22Rv1 (cell line): ENCODE results near the gene CD48.
"Not testable (repeated sequence)": the region's sequence is repeated elsewhere in the genome, so short reads cannot be mapped to it uniquely, and the experiment has no call there.

ENCODE experiments used
- H3K27ac ChIP-seq: fragments of 450-650 bp; 2 replicates; pipeline ENCODE4 v1.5.1; 2017
- CTCF ChIP-seq: fragments of 450-650 bp; IDR thresholded peaks from 2 replicates; pipeline ENCODE4 v1.5.1; 2017; ENCODE audit warnings: mild to moderate bottlenecking
- ZFX ChIP-seq: fragments of 450-650 bp; IDR thresholded peaks from 2 replicates; pipeline ENCODE4 v1.6.1; 2017; ENCODE audit warnings: antibody characterized with exemption, borderline replicate concordance

Gene CD48

GRCh38 chr1:160657250-160657781 is 54.3 kb downstream of the CD48 start:
- H3K27ac ChIP-seq: no peak overlapping the region
- TF ChIP-seq ZFX (no peak), CTCF (no peak)

GRCh38 chr1:160656737-160657136 is 54.9 kb downstream of the CD48 start:
- H3K27ac ChIP-seq: no peak overlapping the region

GRCh38 chr1:160653620-160654016 is 58.0 kb downstream of the CD48 start:
- no peak overlapping the region for H3K27ac ChIP-seq
- no peak for TF ChIP-seq ZFX
- TF ChIP-seq CTCF: no peak

More at GRCh38 chr1:160656737-160657136, 54.9 kb downstream of the CD48 start:
- TF ChIP-seq ZFX (no peak), CTCF (no peak)

- no peak for TF ChIP-seq ZFX
- TF ChIP-seq CTCF: no peak
- H3K27ac ChIP-seq: no peak overlapping the region
Measured at GRCh38 chr1:160652924-160653619, 58.5 kb downstream of the CD48 start.

- not testable (repeated sequence) for H3K27ac ChIP-seq
Measured at GRCh38 chr1:160652065-160652641, 59.5 kb downstream of the CD48 start.

GRCh38 chr1:160651433-160652064 is 60.1 kb downstream of the CD48 start:
- no peak overlapping the region for H3K27ac ChIP-seq
- TF ChIP-seq ZFX (no peak), CTCF (no peak)

- H3K27ac ChIP-seq: no peak overlapping the region
- TF ChIP-seq ZFX: no peak
- no peak for TF ChIP-seq CTCF
Measured at GRCh38 chr1:160647329-160647720, 64.3 kb downstream of the CD48 start.
